IMR-90 (cell line): ENCODE results near the gene AOPEP. TPM values are rescaled to one million over a fixed set of nuclear protein-coding genes. Genes with fewer than 3 reads are reported as not detected.

Experiments
- ATAC-seq: fragments of 200-7000 bp; cut with Tn5 transposase; 2 replicates; pipeline ENCODE4 v1.9.1; 2020; ENCODE audit warnings: low read depth, mild to moderate bottlenecking, moderate library complexity
- BruUV-seq: library from RNA; stranded (reverse); fragments of 400-500 nt; replicated peaks from 2 replicates; lab custom pipeline; 2021; lab: Mats Ljungman, UMichigan
- CTCF ChIA-PET: fragments of 300-600 bp; formaldehyde crosslinking; extraction: SDS; loops from one replicate; lab custom pipeline; 2021; ENCODE audit warnings: antibody characterized with exemption; lab: Yijun Ruan, JAX
- POLR2A ChIA-PET: fragments of 300-600 bp; sonication (Branson Sonifier 250); formaldehyde crosslinking; loops from one replicate; lab custom pipeline; 2022; ENCODE audit warnings: antibody characterized with exemption; ENCODE audit not compliant: unreplicated experiment; lab: Charles Lee
- DNase-seq: peaks from one replicate; pipeline ENCODE4 v3.0.0; 2013
- H2AFZ ChIP-seq: replicated peaks from 2 replicates; pipeline ENCODE3; 2013; ENCODE audit warnings: low read length, mild to moderate bottlenecking; ENCODE audit not compliant: poor library complexity
- H2AK5ac ChIP-seq: 2 replicates; pipeline ENCODE4 v1.6.1; 2013; ENCODE audit warnings: low read depth, low read length, inconsistent platforms
- H2AK9ac ChIP-seq: replicated peaks from 2 replicates; pipeline ENCODE3; 2013; ENCODE audit warnings: mild to moderate bottlenecking, low read depth, low read length, moderate library complexity; ENCODE audit not compliant: poor library complexity
- H2BK120ac ChIP-seq: 2 replicates; pipeline ENCODE4 v1.6.1; 2013; ENCODE audit warnings: low read depth, low read length, inconsistent platforms
- H2BK15ac ChIP-seq: 3 replicates; pipeline ENCODE4 v1.6.1; 2013; ENCODE audit warnings: low read depth, low read length, inconsistent platforms
- H2BK20ac ChIP-seq: 2 replicates; pipeline ENCODE4 v1.6.1; 2013; ENCODE audit warnings: low read depth, mild to moderate bottlenecking, inconsistent platforms, low read length, moderate library complexity
- H2BK5ac ChIP-seq: 2 replicates; pipeline ENCODE4 v1.6.1; 2013; ENCODE audit warnings: mild to moderate bottlenecking, low read depth, low read length, inconsistent platforms; ENCODE audit not compliant: poor library complexity, severe bottlenecking
- H3K14ac ChIP-seq: replicated peaks from 2 replicates; pipeline ENCODE4 v1.6.1; 2013; ENCODE audit warnings: low read depth, low read length, inconsistent platforms
- H3K18ac ChIP-seq: 2 replicates; pipeline ENCODE4 v1.6.1; 2013; ENCODE audit warnings: low read depth, low read length, control low read depth
- H3K23ac ChIP-seq: 2 replicates; pipeline ENCODE4 v1.6.1; 2013; ENCODE audit warnings: low read depth, low read length, inconsistent platforms
- H3K27ac ChIP-seq: 2 replicates; pipeline ENCODE4 v1.5.1; 2013; ENCODE audit warnings: mild to moderate bottlenecking, control low read depth, low read length; ENCODE audit not compliant: insufficient read depth
- H3K27me3 ChIP-seq: 2 replicates; pipeline ENCODE4 v1.6.1; 2013; ENCODE audit warnings: low read length; ENCODE audit not compliant: control insufficient read depth, insufficient read depth
- H3K36me3 ChIP-seq: 2 replicates; pipeline ENCODE4 v1.6.1; 2013; ENCODE audit warnings: low read length, mixed read lengths; ENCODE audit not compliant: control insufficient read depth, insufficient read depth
- H3K4ac ChIP-seq: 2 replicates; pipeline ENCODE4 v1.6.1; 2013; ENCODE audit warnings: low read depth, low read length, inconsistent platforms
- H3K4me1 ChIP-seq: 2 replicates; pipeline ENCODE4 v1.6.1; 2013; ENCODE audit warnings: low read length, mixed read lengths; ENCODE audit not compliant: control insufficient read depth, insufficient read depth
- H3K4me2 ChIP-seq: 2 replicates; pipeline ENCODE4 v1.6.1; 2013; ENCODE audit warnings: low read depth, mild to moderate bottlenecking, control low read depth, low read length, moderate library complexity
- H3K4me3 ChIP-seq: 2 replicates; pipeline ENCODE4 v1.5.1; 2013; ENCODE audit warnings: low read depth, mild to moderate bottlenecking, control low read depth, low read length, moderate library complexity; ENCODE audit not compliant: insufficient read depth
- H3K56ac ChIP-seq: 2 replicates; pipeline ENCODE4 v1.6.1; 2013; ENCODE audit warnings: low read length, inconsistent platforms; ENCODE audit not compliant: insufficient read depth; ENCODE audit errors: extremely low read depth
- H3K79me1 ChIP-seq, 2 experiments: 2 replicates each; pipeline ENCODE4 v1.6.1; 2013; ENCODE audit warnings: low read length in 2 of 2, inconsistent platforms in 1 of 2, low read depth in 1 of 2
- H3K9ac ChIP-seq: 2 replicates; pipeline ENCODE4 v1.6.1; 2013; ENCODE audit warnings: low read depth, low read length, control low read depth
- H3K9me1 ChIP-seq: 2 replicates; pipeline ENCODE4 v1.6.1; 2013; ENCODE audit warnings: low read length, inconsistent platforms; ENCODE audit not compliant: insufficient read depth
- H3K9me3 ChIP-seq: 2 replicates; pipeline ENCODE4 v1.6.1; 2013; ENCODE audit warnings: low read length; ENCODE audit not compliant: control insufficient read depth, insufficient read depth
- H4K20me1 ChIP-seq: 2 replicates; pipeline ENCODE4 v1.6.1; 2013; ENCODE audit warnings: low read length, inconsistent platforms; ENCODE audit not compliant: insufficient read depth
- H4K5ac ChIP-seq: 2 replicates; pipeline ENCODE4 v1.6.1; 2013; ENCODE audit warnings: mild to moderate bottlenecking, low read depth, low read length, control low read depth
- H4K8ac ChIP-seq, 2 experiments: 2 replicates each; pipeline ENCODE4 v1.6.1; 2013; ENCODE audit warnings: low read depth in 2 of 2, low read length in 2 of 2, control low read depth in 1 of 2, inconsistent platforms in 1 of 2
- H4K91ac ChIP-seq: 2 replicates; pipeline ENCODE4 v1.6.1; 2013; ENCODE audit warnings: low read depth, low read length, inconsistent platforms; ENCODE audit not compliant: insufficient read depth
- BHLHE40 ChIP-seq: fragments of 150-350 bp; IDR thresholded peaks from 2 replicates; pipeline ENCODE4 v1.6.1; 2016; ENCODE audit warnings: mild to moderate bottlenecking, low read depth, low read length
- CEBPB ChIP-seq: IDR thresholded peaks from 2 replicates; pipeline ENCODE4 v1.6.1; 2012; ENCODE audit warnings: low read depth, low read length, improper control_type of control experiment
- CHD1 ChIP-seq: IDR thresholded peaks from 2 replicates; pipeline ENCODE4 v1.6.1; 2012; ENCODE audit warnings: low read depth, low read length, improper control_type of control experiment
- CTCF ChIP-seq: conservative IDR thresholded peaks from 2 replicates; pipeline ENCODE4 v1.5.1; 2012; ENCODE audit warnings: mild to moderate bottlenecking, low read depth, low read length, improper control_type of control experiment
- ELK1 ChIP-seq: fragments of 150-350 bp; IDR thresholded peaks from 2 replicates; pipeline ENCODE4 v1.6.1; 2016; ENCODE audit warnings: low read depth, mild to moderate bottlenecking, low read length, moderate library complexity, borderline replicate concordance
- FOS ChIP-seq: fragments of 150-350 bp; IDR thresholded peaks from 2 replicates; pipeline ENCODE4 v1.6.1; 2016; ENCODE audit warnings: low read depth, low read length
- MAFK ChIP-seq: IDR thresholded peaks from 2 replicates; pipeline ENCODE4 v1.6.1; 2012; ENCODE audit warnings: low read depth, low read length, improper control_type of control experiment
- MAZ ChIP-seq: IDR thresholded peaks from 2 replicates; pipeline ENCODE4 v1.6.1; 2012; ENCODE audit warnings: low read depth, mild to moderate bottlenecking, low read length, improper control_type of control experiment, moderate library complexity, borderline replicate concordance
- MXI1 ChIP-seq: IDR thresholded peaks from 2 replicates; pipeline ENCODE4 v1.6.1; 2012; ENCODE audit warnings: low read depth, mild to moderate bottlenecking, low read length, moderate library complexity, borderline replicate concordance
- NFE2L2 ChIP-seq: fragments of 150-350 bp; IDR thresholded peaks from 2 replicates; pipeline ENCODE4 v1.6.1; 2016; ENCODE audit warnings: low read depth, mild to moderate bottlenecking, low read length
- POLR2A ChIP-seq: IDR thresholded peaks from 2 replicates; pipeline ENCODE4 v1.6.1; 2012; ENCODE audit warnings: mild to moderate bottlenecking, low read depth, low read length
- RAD21 ChIP-seq: IDR thresholded peaks from 2 replicates; pipeline ENCODE4 v1.6.1; 2012; ENCODE audit warnings: low read length, improper control_type of control experiment
- RCOR1 ChIP-seq: IDR thresholded peaks from 2 replicates; pipeline ENCODE4 v1.6.1; 2012; ENCODE audit warnings: mild to moderate bottlenecking, low read length, improper control_type of control experiment; ENCODE audit not compliant: insufficient replicate concordance
- RFX5 ChIP-seq: IDR thresholded peaks from 2 replicates; pipeline ENCODE4 v1.8.0; 2012; ENCODE audit warnings: low read depth, mild to moderate bottlenecking, low read length, moderate library complexity
- SMC3 ChIP-seq: fragments of 150-350 bp; IDR thresholded peaks from 2 replicates; pipeline ENCODE4 v1.6.1; 2016; ENCODE audit warnings: low read depth, mild to moderate bottlenecking, antibody characterized with exemption, low read length, moderate library complexity
- USF2 ChIP-seq: fragments of 150-350 bp; IDR thresholded peaks from 2 replicates; pipeline ENCODE4 v1.6.1; 2017; ENCODE audit warnings: mild to moderate bottlenecking, antibody characterized with exemption, low read length, low read depth
- dilution Hi-C: fragments of 300-500 bp; cut with HindIII; formaldehyde crosslinking; loops from one replicate; pipeline ENCODE4 v1.14.3; 2018; ENCODE audit warnings: low sequenced_read_pairs; ENCODE audit not compliant: unreplicated experiment
- in situ Hi-C: fragments of 300-500 bp; cut with MboI; formaldehyde crosslinking; loops from 3 replicates; pipeline ENCODE4 v1.14.3; 2019; ENCODE audit warnings: low sequenced_read_pairs, inconsistent platforms, mixed read lengths
- intact Hi-C: fragments of 100-400 bp; cut with micrococcal nuclease; formaldehyde crosslinking; loops from 2 replicates; pipeline ENCODE4 v1.10.0; 2022
- polyA plus RNA-seq, 3 experiments: library from polyadenylated mRNA; depleted of rRNA; stranded (reverse); fragments of >200 nt; gene quantifications; 2 replicates each; pipeline ENCODE4 v1.2.3, GENCODE V29; 2012; ENCODE audit warnings: low replicate concordance in 1 of 3
- total RNA-seq: library from RNA; depleted of rRNA; stranded (reverse); fragments of >200 nt; gene quantifications from 2 replicates; pipeline ENCODE4 v1.2.3, GENCODE V29; 2012

The AOPEP gene
- total and polyA plus RNA-seq, 2 of the 4 experiments (the other 2 are of a cell fraction): 34.9 to 38.7 TPM

GRCh38 chr9:94879230-94879629 is 152.7 kb downstream of the AOPEP start:
- dilution Hi-C loops (no loop called here), intact Hi-C loops (no loop called here), in situ Hi-C loops (no loop called here)
- Histone ChIP-seq H2BK120ac (no peak overlapping the region), H3K9ac (no peak overlapping the region), H3K9me3 (no peaks in the 10 kb centered on the region), H3K18ac (no peak overlapping the region), H2BK5ac (no peak overlapping the region), H2BK20ac (no peak overlapping the region), H3K4me2 (no peak overlapping the region), H4K20me1 (no peaks in the 10 kb centered on the region), H3K4me1 (peaks cover 15% of the 10 kb centered on the region), H3K4me3 (no peak overlapping the region), H2AK9ac (no peak overlapping the region), H2BK15ac (no peak overlapping the region), H3K9me1 (no peaks in the 10 kb centered on the region), H2AFZ (no peak overlapping the region), H4K91ac (no peak overlapping the region), H3K4ac (no peak overlapping the region), H3K79me1 (peaks cover 0 to 5% of the 10 kb centered on the region in 2 experiments; a peak in 2 of 4 replicates), H3K23ac (no peak overlapping the region), H3K14ac (no peak overlapping the region), H4K8ac (no peak overlapping the region), H4K5ac (no peak overlapping the region), H3K27ac (no peak overlapping the region), H2AK5ac (no peak overlapping the region), H3K36me3 (no peaks in the 10 kb centered on the region), H3K27me3 (no peaks in the 10 kb centered on the region), H3K56ac (no peak overlapping the region)
- ChIA-PET CTCF (no interaction called here), POLR2A (no interaction called here)
- BruUV-seq: no TSS peak
- no peak for TF ChIP-seq SMC3
- no peak for TF ChIP-seq MAFK
- no peak for TF ChIP-seq MXI1
- no peak for TF ChIP-seq POLR2A
- no peak for TF ChIP-seq RCOR1
- TF ChIP-seq NFE2L2: no peak
- TF ChIP-seq CEBPB: no peak
- TF ChIP-seq MAZ: no peak
- TF ChIP-seq CHD1: no peak
- TF ChIP-seq CTCF: no peak
- TF ChIP-seq ELK1: no peak
- no peak for TF ChIP-seq RFX5
- no peak for TF ChIP-seq FOS
- TF ChIP-seq BHLHE40: no peak
- no peak for TF ChIP-seq RAD21
- no peak for TF ChIP-seq USF2
- DNase-seq (no peak), ATAC-seq (no peak)
